HEK293 (cell line): ENCODE results near the gene OBSL1.

Experiments
- CTCF ChIA-PET: fragments of 350-600 bp; formaldehyde crosslinking; extraction: SDS; loops from one replicate; lab custom pipeline; 2021; ENCODE audit warnings: antibody characterized with exemption; lab: Yijun Ruan, JAX
- POLR2A ChIA-PET: fragments of 300-600 bp; formaldehyde crosslinking; extraction: SDS; loops from one replicate; lab custom pipeline; 2020; ENCODE audit warnings: antibody characterized with exemption, inconsistent platforms; lab: Yijun Ruan, JAX
- H3K27ac ChIP-seq: fragments of 200-500 bp; sonication (Bioruptor generic); 2 replicates; pipeline ENCODE4 v1.5.1; 2014; ENCODE audit warnings: low read depth, low read length, control low read depth, inconsistent platforms; ENCODE audit errors: extremely low read depth
- H3K36me3 ChIP-seq, 2 experiments: fragments of 200-500 bp in 1 of 2; sonication (Bioruptor generic) in 1 of 2; 1 replicate in 1 of 2; 2 replicates in 1 of 2; pipeline ENCODE4 v1.5.1; 2014 to 2017; ENCODE audit warnings: inconsistent platforms in 2 of 2, low read length in 2 of 2; ENCODE audit not compliant: control insufficient read depth in 2 of 2, insufficient read depth in 1 of 2
- H3K4me1 ChIP-seq: fragments of 200-500 bp; sonication (Bioruptor generic); 2 replicates; pipeline ENCODE4 v1.5.1; 2014; ENCODE audit warnings: mild to moderate bottlenecking, low read length, inconsistent platforms; ENCODE audit not compliant: control insufficient read depth, insufficient read depth
- H3K4me3 ChIP-seq: 2 replicates; pipeline ENCODE4 v1.5.1; 2011; ENCODE audit warnings: low read depth, mild to moderate bottlenecking, control low read depth, low read length, moderate library complexity
- H3K9me3 ChIP-seq: fragments of 200-500 bp; sonication (Bioruptor generic); 2 replicates; pipeline ENCODE4 v1.5.1; 2014; ENCODE audit warnings: low read depth, low read length, inconsistent platforms; ENCODE audit not compliant: control insufficient read depth, insufficient read depth
- BCL11B ChIP-seq: fragments of 450-650 bp; formaldehyde crosslinking; IDR thresholded peaks from 2 replicates; pipeline ENCODE4 v1.5.1; 2016; ENCODE audit warnings: low read depth, missing biosample characterization, missing genetic modification characterization
- EGR2 ChIP-seq: fragments of 450-650 bp; formaldehyde crosslinking; IDR thresholded peaks from 2 replicates; pipeline ENCODE4 v1.5.1; 2016; ENCODE audit warnings: low read depth, missing biosample characterization, missing genetic modification characterization
- PRDM2 ChIP-seq: fragments of 450-650 bp; formaldehyde crosslinking; IDR thresholded peaks from 2 replicates; pipeline ENCODE4 v1.5.1; 2016; ENCODE audit warnings: missing biosample characterization, missing genetic modification characterization, borderline replicate concordance
- RBAK ChIP-seq: fragments of 450-650 bp; formaldehyde crosslinking; IDR thresholded peaks from 2 replicates; pipeline ENCODE4 v1.5.1; 2016; ENCODE audit warnings: missing biosample characterization, missing genetic modification characterization
- ZBTB8A ChIP-seq: fragments of 450-650 bp; formaldehyde crosslinking; IDR thresholded peaks from 2 replicates; pipeline ENCODE4 v1.5.1; 2016; ENCODE audit warnings: missing biosample characterization, missing genetic modification characterization
- ZNF112 ChIP-seq: fragments of 450-650 bp; formaldehyde crosslinking; IDR thresholded peaks from 2 replicates; pipeline ENCODE4 v1.5.0; 2017; ENCODE audit warnings: missing biosample characterization, missing genetic modification characterization
- ZNF211 ChIP-seq: fragments of 450-650 bp; formaldehyde crosslinking; IDR thresholded peaks from 2 replicates; pipeline ENCODE4 v1.5.1; 2016; ENCODE audit warnings: low read depth, missing biosample characterization, missing genetic modification characterization
- ZNF274 ChIP-seq, 2 experiments: fragments of 200-500 bp in 1 of 2; fragments of 450-650 bp in 1 of 2; sonication (Bioruptor generic) in 1 of 2; formaldehyde crosslinking in 1 of 2; IDR thresholded peaks; 2 replicates each; pipeline versions ENCODE4 v1.5.1 to v1.6.1; 2014 to 2016; ENCODE audit warnings: borderline replicate concordance in 1 of 2, inconsistent platforms in 1 of 2, low read length in 1 of 2, missing biosample characterization in 1 of 2, missing genetic modification characterization in 1 of 2
- ZNF433 ChIP-seq: fragments of 450-650 bp; formaldehyde crosslinking; IDR thresholded peaks from 2 replicates; pipeline ENCODE4 v1.5.1; 2016; ENCODE audit warnings: missing biosample characterization, missing genetic modification characterization, low read depth
- ZNF561 ChIP-seq: fragments of 450-650 bp; IDR thresholded peaks from 2 replicates; pipeline ENCODE4 v1.5.1; 2018; ENCODE audit warnings: missing biosample characterization, missing genetic modification characterization, borderline replicate concordance
- ZNF623 ChIP-seq: fragments of 450-650 bp; formaldehyde crosslinking; IDR thresholded peaks from 2 replicates; pipeline ENCODE4 v1.5.1; 2016; ENCODE audit warnings: missing biosample characterization, missing genetic modification characterization
- ZNF654 ChIP-seq: fragments of 450-650 bp; formaldehyde crosslinking; IDR thresholded peaks from 2 replicates; pipeline ENCODE4 v1.5.1; 2016; ENCODE audit warnings: low read depth, missing biosample characterization, missing genetic modification characterization
- TF ChIP-seq, protein P1 (sequence below): fragments of 450-650 bp; formaldehyde crosslinking; IDR thresholded peaks from 2 replicates; pipeline ENCODE4 v1.5.1; 2016; ENCODE audit warnings: missing biosample characterization, missing genetic modification characterization
- TF ChIP-seq, protein P2 (sequence below): fragments of 450-650 bp; formaldehyde crosslinking; IDR thresholded peaks from 2 replicates; pipeline ENCODE4 v1.5.1; 2016; ENCODE audit warnings: missing biosample characterization, missing genetic modification characterization
- TF ChIP-seq, protein P3 (sequence below): fragments of 450-650 bp; formaldehyde crosslinking; IDR thresholded peaks from 2 replicates; pipeline ENCODE4 v1.5.1; 2016; ENCODE audit warnings: missing biosample characterization, missing genetic modification characterization
- TF ChIP-seq, protein P4 (sequence below): fragments of 450-650 bp; formaldehyde crosslinking; IDR thresholded peaks from 2 replicates; pipeline ENCODE4 v1.5.1; 2016; ENCODE audit warnings: missing biosample characterization, missing genetic modification characterization

The OBSL1 gene

DNA sequence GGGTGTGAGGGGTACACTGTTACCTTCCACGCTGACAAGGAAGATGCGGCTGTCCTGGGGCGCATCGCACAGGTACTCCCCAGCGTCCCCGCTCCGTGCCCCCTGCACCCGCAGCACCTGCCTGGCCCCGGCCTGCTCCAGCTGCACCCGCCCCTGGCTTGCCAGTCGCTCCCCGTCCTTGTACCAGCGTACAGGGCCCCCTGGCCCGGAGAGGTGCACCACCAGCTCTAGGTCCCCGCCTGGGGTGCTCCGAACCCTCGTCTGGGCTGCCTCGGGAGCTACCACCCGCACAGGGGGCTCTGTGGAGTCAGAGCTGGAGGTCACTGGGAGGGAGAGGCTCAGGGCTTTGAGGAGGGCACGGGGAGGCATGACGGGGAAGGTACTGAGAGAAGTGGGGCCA is 14.0 kb downstream of the OBSL1 start:
- H3K4me3 ChIP-seq, result no peak overlapping the region
- no peak overlapping the region for H3K27ac ChIP-seq
- no peak for TF ChIP-seq ZBTB8A (tag by site-specific recombination)
- H3K4me1 ChIP-seq, result no peaks in the 10 kb centered on the region
- no peaks in the 10 kb centered on the region for H3K9me3 ChIP-seq
- ChIA-PET POLR2A (interaction anchor here (1.5 to 2.4 kb wide), 2 partner anchors 14 kb away, joined by 5 to 10 read pairs; partner anchors contain the start of genes CHPF, INHA, OBSL1 and TMEM198), CTCF (interaction anchor here (0.8 to 2.7 kb wide), 2 partner anchors 16 to 132 kb away, joined by 5 to 10 read pairs; no protein-coding TSS in a partner anchor)
- peaks cover 0 to 53% of the 10 kb centered on the region in 2 experiments; a peak in 1 of 3 replicates for H3K36me3 ChIP-seq

DNA sequence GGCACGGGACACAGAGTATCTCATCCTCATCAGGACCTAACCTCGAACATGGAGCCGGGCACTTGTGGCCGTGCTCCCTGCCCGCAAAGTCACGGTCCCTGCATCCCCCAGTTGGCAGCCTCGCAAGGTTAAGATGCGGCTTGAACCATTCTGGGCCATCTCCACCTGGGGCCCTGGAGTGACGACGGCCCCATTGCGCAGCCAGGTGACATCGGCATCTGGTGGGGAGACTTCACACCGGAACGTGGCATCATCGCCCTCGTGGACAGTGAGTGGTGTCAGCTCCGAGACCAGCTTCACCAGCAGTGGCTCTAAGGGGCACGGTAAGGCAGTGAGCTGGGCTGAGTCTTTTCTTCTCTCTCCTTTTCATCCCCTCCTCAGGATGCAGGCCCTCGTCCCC is 14.9 kb downstream of the OBSL1 start:
- TF ChIP-seq ZNF433 (tag by site-specific recombination), result no peak
- TF ChIP-seq, protein P1, sequence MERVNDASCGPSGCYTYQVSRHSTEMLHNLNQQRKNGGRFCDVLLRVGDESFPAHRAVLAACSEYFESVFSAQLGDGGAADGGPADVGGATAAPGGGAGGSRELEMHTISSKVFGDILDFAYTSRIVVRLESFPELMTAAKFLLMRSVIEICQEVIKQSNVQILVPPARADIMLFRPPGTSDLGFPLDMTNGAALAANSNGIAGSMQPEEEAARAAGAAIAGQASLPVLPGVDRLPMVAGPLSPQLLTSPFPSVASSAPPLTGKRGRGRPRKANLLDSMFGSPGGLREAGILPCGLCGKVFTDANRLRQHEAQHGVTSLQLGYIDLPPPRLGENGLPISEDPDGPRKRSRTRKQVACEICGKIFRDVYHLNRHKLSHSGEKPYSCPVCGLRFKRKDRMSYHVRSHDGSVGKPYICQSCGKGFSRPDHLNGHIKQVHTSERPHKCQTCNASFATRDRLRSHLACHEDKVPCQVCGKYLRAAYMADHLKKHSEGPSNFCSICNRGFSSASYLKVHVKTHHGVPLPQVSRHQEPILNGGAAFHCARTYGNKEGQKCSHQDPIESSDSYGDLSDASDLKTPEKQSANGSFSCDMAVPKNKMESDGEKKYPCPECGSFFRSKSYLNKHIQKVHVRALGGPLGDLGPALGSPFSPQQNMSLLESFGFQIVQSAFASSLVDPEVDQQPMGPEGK (tag by site-specific recombination), result no peak
- TF ChIP-seq, protein P2, sequence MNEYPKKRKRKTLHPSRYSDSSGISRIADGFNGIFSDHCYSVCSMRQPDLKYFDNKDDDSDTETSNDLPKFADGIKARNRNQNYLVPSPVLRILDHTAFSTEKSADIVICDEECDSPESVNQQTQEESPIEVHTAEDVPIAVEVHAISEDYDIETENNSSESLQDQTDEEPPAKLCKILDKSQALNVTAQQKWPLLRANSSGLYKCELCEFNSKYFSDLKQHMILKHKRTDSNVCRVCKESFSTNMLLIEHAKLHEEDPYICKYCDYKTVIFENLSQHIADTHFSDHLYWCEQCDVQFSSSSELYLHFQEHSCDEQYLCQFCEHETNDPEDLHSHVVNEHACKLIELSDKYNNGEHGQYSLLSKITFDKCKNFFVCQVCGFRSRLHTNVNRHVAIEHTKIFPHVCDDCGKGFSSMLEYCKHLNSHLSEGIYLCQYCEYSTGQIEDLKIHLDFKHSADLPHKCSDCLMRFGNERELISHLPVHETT, result no peak
- TF ChIP-seq EGR2, result no peak
- TF ChIP-seq ZNF274 (IDR thresholded peaks at IDR 0.05; ENCODE audit: low read length), result no peak
- no peak for TF ChIP-seq ZNF274 (tag by site-specific recombination; IDR thresholded peaks at IDR 0.05; ENCODE audit: borderline replicate concordance)
- TF ChIP-seq ZNF561 (tag by site-specific recombination), result no peak
- no peak for TF ChIP-seq ZNF623 (tag by site-specific recombination)
- TF ChIP-seq, protein P3, sequence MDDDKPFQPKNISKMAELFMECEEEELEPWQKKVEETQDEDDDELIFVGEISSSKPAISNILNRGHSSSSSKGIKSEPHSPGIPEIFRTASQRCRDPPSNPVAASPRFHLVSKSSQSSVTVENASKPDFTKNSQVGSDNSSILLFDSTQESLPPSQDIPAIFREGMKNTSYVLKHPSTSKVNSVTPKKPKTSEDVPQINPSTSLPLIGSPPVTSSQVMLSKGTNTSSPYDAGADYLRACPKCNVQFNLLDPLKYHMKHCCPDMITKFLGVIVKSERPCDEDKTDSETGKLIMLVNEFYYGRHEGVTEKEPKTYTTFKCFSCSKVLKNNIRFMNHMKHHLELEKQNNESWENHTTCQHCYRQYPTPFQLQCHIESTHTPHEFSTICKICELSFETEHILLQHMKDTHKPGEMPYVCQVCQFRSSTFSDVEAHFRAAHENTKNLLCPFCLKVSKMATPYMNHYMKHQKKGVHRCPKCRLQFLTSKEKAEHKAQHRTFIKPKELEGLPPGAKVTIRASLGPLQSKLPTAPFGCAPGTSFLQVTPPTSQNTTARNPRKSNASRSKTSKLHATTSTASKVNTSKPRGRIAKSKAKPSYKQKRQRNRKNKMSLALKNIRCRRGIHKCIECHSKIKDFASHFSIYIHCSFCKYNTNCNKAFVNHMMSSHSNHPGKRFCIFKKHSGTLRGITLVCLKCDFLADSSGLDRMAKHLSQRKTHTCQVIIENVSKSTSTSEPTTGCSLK (tag by site-specific recombination), result no peak
- TF ChIP-seq ZNF654 (tag by site-specific recombination), result no peak
- no peak for TF ChIP-seq ZNF112 (tag by site-specific recombination)
- TF ChIP-seq, all 188 proteins: peak for 0
- POLR2A ChIA-PET, result interaction anchor here (0.5 to 2.4 kb wide), 3 partner anchors 13 to 34 kb away, joined by 3 to 10 read pairs (median 5); partner anchors contain the start of genes CHPF, INHA, OBSL1 and TMEM198

GRCh38 chr2:219555956-219556355 is 15.4 kb downstream of the OBSL1 start:
- ChIA-PET CTCF (interaction anchor here (0.8 to 2.7 kb wide), 3 partner anchors 14 to 86 kb away, joined by 3 to 10 read pairs (median 4); no protein-coding TSS in a partner anchor), POLR2A (interaction anchor here (2.4 kb wide), 1 partner anchor 15 kb away, joined by 10 read pairs; the partner anchor contains the start of genes INHA and OBSL1)
- Histone ChIP-seq H3K9me3 (no peaks in the 10 kb centered on the region), H3K27ac (no peak overlapping the region), H3K4me3 (no peak overlapping the region), H3K36me3 (peaks cover 0 to 39% of the 10 kb centered on the region in 2 experiments; a peak in 1 of 3 replicates), H3K4me1 (peaks cover 3% of the 10 kb centered on the region; the same call in 1 of the 2 replicates)
- TF ChIP-seq ZNF211, result no peak
- TF ChIP-seq RBAK, result no peak
- TF ChIP-seq BCL11B (tag by site-specific recombination), result no peak
- no peak for TF ChIP-seq PRDM2 (tag by site-specific recombination)
- TF ChIP-seq, protein P4, sequence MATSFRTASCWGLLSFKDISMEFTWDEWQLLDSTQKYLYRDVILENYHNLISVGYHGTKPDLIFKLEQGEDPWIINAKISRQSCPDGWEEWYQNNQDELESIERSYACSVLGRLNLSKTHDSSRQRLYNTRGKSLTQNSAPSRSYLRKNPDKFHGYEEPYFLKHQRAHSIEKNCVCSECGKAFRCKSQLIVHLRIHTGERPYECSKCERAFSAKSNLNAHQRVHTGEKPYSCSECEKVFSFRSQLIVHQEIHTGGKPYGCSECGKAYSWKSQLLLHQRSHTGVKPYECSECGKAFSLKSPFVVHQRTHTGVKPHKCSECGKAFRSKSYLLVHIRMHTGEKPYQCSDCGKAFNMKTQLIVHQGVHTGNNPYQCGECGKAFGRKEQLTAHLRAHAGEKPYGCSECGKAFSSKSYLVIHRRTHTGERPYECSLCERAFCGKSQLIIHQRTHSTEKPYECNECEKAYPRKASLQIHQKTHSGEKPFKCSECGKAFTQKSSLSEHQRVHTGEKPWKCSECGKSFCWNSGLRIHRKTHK (tag by site-specific recombination), result no peak

More for the DNA sequence above, 14.9 kb downstream of the OBSL1 start:
- Histone ChIP-seq H3K4me3 (no peak overlapping the region), H3K9me3 (no peaks in the 10 kb centered on the region), H3K4me1 (peaks cover 3% of the 10 kb centered on the region; the same call in 1 of the 2 replicates), H3K27ac (no peak overlapping the region), H3K36me3 (peaks cover 0 to 44% of the 10 kb centered on the region in 2 experiments; a peak in 1 of 3 replicates)
- CTCF ChIA-PET, result interaction anchor here (0.8 to 2.7 kb wide), 2 partner anchors 16 to 85 kb away, joined by 3 to 10 read pairs; no protein-coding TSS in a partner anchor
